H9 (cell line): Measurements from ENCODE around the gene MUSTN1. TPM values are rescaled to one million over a fixed set of nuclear protein-coding genes. Genes with fewer than 3 reads are reported as not detected.

ENCODE experiments used
- DNase-seq: peaks from one replicate; pipeline ENCODE4 v3.0.0-alpha.2; 2017
- H2AFZ ChIP-seq: one replicate; pipeline ENCODE4 v1.6.1; 2013; ENCODE audit warnings: mild to moderate bottlenecking, low read length, control low read depth, moderate library complexity
- H2AK5ac ChIP-seq: 2 replicates; pipeline ENCODE4 v1.6.1; 2013; ENCODE audit warnings: low read length, control low read depth, mixed read lengths; ENCODE audit not compliant: insufficient read length
- H2BK120ac ChIP-seq: one replicate; pipeline ENCODE4 v1.6.1; 2013; ENCODE audit warnings: low read depth, mild to moderate bottlenecking, low read length, control low read depth, inconsistent platforms; ENCODE audit not compliant: poor library complexity, severe bottlenecking
- H2BK12ac ChIP-seq: 2 replicates; pipeline ENCODE4 v1.6.1; 2013; ENCODE audit warnings: low read length, control low read depth, mixed read lengths, low read depth; ENCODE audit not compliant: insufficient read length
- H2BK15ac ChIP-seq: 2 replicates; pipeline ENCODE4 v1.6.1; 2013; ENCODE audit warnings: low read depth, low read length, control low read depth
- H2BK20ac ChIP-seq: one replicate; pipeline ENCODE4 v1.6.1; 2013; ENCODE audit warnings: low read depth, mild to moderate bottlenecking, low read length, control low read depth, inconsistent platforms; ENCODE audit not compliant: poor library complexity, severe bottlenecking
- H2BK5ac ChIP-seq: 2 replicates; pipeline ENCODE4 v1.6.1; 2013; ENCODE audit warnings: low read length, control low read depth, mixed read lengths; ENCODE audit not compliant: insufficient read length
- H3K14ac ChIP-seq: 2 replicates; pipeline ENCODE4 v1.6.1; 2013; ENCODE audit warnings: low read length, control low read depth; ENCODE audit not compliant: insufficient read depth
- H3K18ac ChIP-seq: 2 replicates; pipeline ENCODE4 v1.6.1; 2013; ENCODE audit warnings: low read depth, mild to moderate bottlenecking, mixed read lengths, low read length, control low read depth; ENCODE audit not compliant: insufficient read length
- H3K23ac ChIP-seq: 2 replicates; pipeline ENCODE4 v1.6.1; 2013; ENCODE audit warnings: low read length, control low read depth, mixed read lengths, low read depth; ENCODE audit not compliant: insufficient read length
- H3K23me2 ChIP-seq: 2 replicates; pipeline ENCODE4 v1.6.1; 2013; ENCODE audit warnings: low read depth, mild to moderate bottlenecking, mixed read lengths, low read length, control low read depth; ENCODE audit not compliant: insufficient read length, poor library complexity, severe bottlenecking
- H3K27ac ChIP-seq: 2 replicates; pipeline ENCODE4 v1.5.1; 2013; ENCODE audit warnings: low read length, control low read depth, mixed read lengths, low read depth; ENCODE audit not compliant: insufficient read length
- H3K27me3 ChIP-seq: 2 replicates; pipeline ENCODE4 v1.6.1; 2013; ENCODE audit warnings: low read length, control low read depth, inconsistent platforms; ENCODE audit not compliant: insufficient read depth
- H3K4ac ChIP-seq: 2 replicates; pipeline ENCODE4 v1.6.1; 2013; ENCODE audit warnings: low read depth, mild to moderate bottlenecking, control low read depth, inconsistent platforms, low read length, moderate library complexity
- H3K4me1 ChIP-seq: 2 replicates; pipeline ENCODE4 v1.6.1; 2013; ENCODE audit warnings: low read length, control low read depth, inconsistent platforms; ENCODE audit not compliant: insufficient read depth
- H3K4me2 ChIP-seq: 2 replicates; pipeline ENCODE4 v1.6.1; 2013; ENCODE audit warnings: low read length, control low read depth, mixed read lengths; ENCODE audit not compliant: insufficient read length, insufficient read depth
- H3K56ac ChIP-seq: 2 replicates; pipeline ENCODE4 v1.6.1; 2013; ENCODE audit warnings: low read depth, mild to moderate bottlenecking, mixed read lengths, low read length, control low read depth; ENCODE audit not compliant: insufficient read length
- H3K79me1 ChIP-seq: 2 replicates; pipeline ENCODE4 v1.6.1; 2013; ENCODE audit warnings: low read depth, mild to moderate bottlenecking, moderate library complexity, low read length, control low read depth, inconsistent platforms; ENCODE audit not compliant: insufficient read depth, poor library complexity, severe bottlenecking
- H3K79me2 ChIP-seq: 2 replicates; pipeline ENCODE4 v1.6.1; 2013; ENCODE audit warnings: low read length, control low read depth, inconsistent platforms; ENCODE audit not compliant: insufficient read depth
- H3K9ac ChIP-seq: 2 replicates; pipeline ENCODE4 v1.6.1; 2013; ENCODE audit warnings: low read length, control low read depth, mixed read lengths; ENCODE audit not compliant: insufficient read length; ENCODE audit errors: extremely low read depth
- H3K9me3 ChIP-seq: one replicate; pipeline ENCODE4 v1.6.1; 2013; ENCODE audit warnings: low read depth, low read length, inconsistent platforms; ENCODE audit not compliant: control insufficient read depth
- H3T11ph ChIP-seq: one replicate; pipeline ENCODE4 v1.6.1; 2013; ENCODE audit warnings: mild to moderate bottlenecking, low read length, control low read depth, inconsistent platforms
- H4K20me1 ChIP-seq: one replicate; pipeline ENCODE4 v1.6.1; 2013; ENCODE audit not compliant: control insufficient read depth, insufficient read length, insufficient read depth
- H4K5ac ChIP-seq: 2 replicates; pipeline ENCODE4 v1.6.1; 2013; ENCODE audit warnings: low read depth, mild to moderate bottlenecking, mixed read lengths, low read length, control low read depth; ENCODE audit not compliant: insufficient read length
- H4K8ac ChIP-seq: replicated peaks from 2 replicates; pipeline ENCODE4 v1.6.1; 2013; ENCODE audit warnings: low read length, control low read depth, mixed read lengths, low read depth; ENCODE audit not compliant: insufficient read length
- H4K91ac ChIP-seq: 2 replicates; pipeline ENCODE4 v1.6.1; 2013; ENCODE audit warnings: low read depth, mild to moderate bottlenecking, moderate library complexity, mixed read lengths, low read length, control low read depth; ENCODE audit not compliant: insufficient read length
- H3K27ac Mint-ChIP-seq, 3 experiments: 2 replicates in 2 of 3; 3 replicates in 1 of 3; pipeline ENCODE4 v1.8.0; 2020 to 2021; ENCODE audit warnings: mixed read lengths in 3 of 3, mild to moderate bottlenecking in 1 of 3, moderate library complexity in 1 of 3
- H3K27me3 Mint-ChIP-seq: 2 replicates; pipeline ENCODE4 v1.8.0; 2021; ENCODE audit warnings: low read depth, mild to moderate bottlenecking, moderate library complexity, mixed read lengths
- H3K36me3 Mint-ChIP-seq, 3 experiments: 2 replicates in 2 of 3; 3 replicates in 1 of 3; pipeline ENCODE4 v1.8.0; 2020 to 2021; ENCODE audit warnings: low read depth in 3 of 3, mixed read lengths in 3 of 3; ENCODE audit not compliant: insufficient read depth in 1 of 3
- H3K4me1 Mint-ChIP-seq, 2 experiments: 2 replicates each; pipeline ENCODE4 v1.8.0; 2020; ENCODE audit warnings: mixed read lengths in 2 of 2
- H3K4me3 Mint-ChIP-seq, 2 experiments: 2 replicates in 1 of 2; 3 replicates in 1 of 2; pipeline ENCODE4 v1.8.0; 2020 to 2021; ENCODE audit warnings: mild to moderate bottlenecking in 2 of 2, mixed read lengths in 2 of 2, moderate library complexity in 1 of 2
- H3K9me3 Mint-ChIP-seq, 2 experiments: 2 replicates in 1 of 2; 3 replicates in 1 of 2; pipeline ENCODE4 v1.8.0; 2020; ENCODE audit warnings: mild to moderate bottlenecking in 2 of 2, mixed read lengths in 2 of 2, moderate library complexity in 1 of 2
- CTCF ChIP-seq: fragments of 200-600 bp; sonication (generic); conservative IDR thresholded peaks from 3 replicates; pipeline ENCODE4 v1.8.0; 2021; ENCODE audit warnings: antibody characterized with exemption, mild to moderate bottlenecking
- WGBS: extraction: QIAGEN DNeasy Blood & Tissue Kit; methylation state at CpG from one replicate; pipeline ENCODE4 v1.1.7; 2013; ENCODE audit warnings: missing lambda C conversion rate, low lambda C conversion rate, mixed read lengths; ENCODE audit not compliant: insufficient read length; ENCODE audit errors: extremely low coverage; 5-methylcytosine and 5-hydroxymethylcytosine counted together
- total RNA-seq: library from RNA; stranded (reverse); gene quantifications from 2 replicates; pipeline ENCODE4 v1.2.1, GENCODE V29; 2021

The MUSTN1 gene
- total RNA-seq, 1 experiment from 2014 or later: 0.72 TPM

GRCh38 chr3:52873433-52874159 lies 38.8 kb upstream of the MUSTN1 start:
- no peaks in the 10 kb centered on the region for H3K79me1 ChIP-seq
- H3K27me3 Mint-ChIP-seq: no peaks in the 10 kb centered on the region
- H2AFZ ChIP-seq: no peak overlapping the region
- H3K27me3 ChIP-seq: no peaks in the 10 kb centered on the region
- no peak overlapping the region for H2BK120ac ChIP-seq
- DNase-seq: no peak
- no peak overlapping the region for H2BK12ac ChIP-seq
- H3K9me3 Mint-ChIP-seq: no peaks in the 10 kb centered on the region
- no peak overlapping the region for H3K4me2 ChIP-seq
- no peak overlapping the region for H3K18ac ChIP-seq
- no peak overlapping the region for H2AK5ac ChIP-seq
- H3K9me3 ChIP-seq: no peaks in the 10 kb centered on the region
- H4K20me1 ChIP-seq: no peaks in the 10 kb centered on the region
- H3K9ac ChIP-seq: no peak overlapping the region
- H4K8ac ChIP-seq: no peak overlapping the region
- WGBS: no CpG with 5 or more reads among the region's 8 CpGs
- TF ChIP-seq CTCF: no peak
- no peak overlapping the region for H3K27ac ChIP-seq
- H3K23ac ChIP-seq: no peak overlapping the region
- H3K4ac ChIP-seq: no peak overlapping the region
- H3T11ph ChIP-seq: no peak overlapping the region
- H3K79me2 ChIP-seq: peaks cover 3% of the 10 kb centered on the region; the same call in 1 of the 2 replicates
- no peak overlapping the region for H3K14ac ChIP-seq
- H3K4me1 ChIP-seq: no peaks in the 10 kb centered on the region; the same call in 1 of the 2 replicates
- H3K27ac Mint-ChIP-seq: peak overlapping the region in 1 of 3 experiments; percentile 15; a peak in 1 of 7 replicates
- no peak overlapping the region for H3K4me3 Mint-ChIP-seq
- no peak overlapping the region for H4K5ac ChIP-seq
- H3K4me1 Mint-ChIP-seq: peaks cover 18 to 24% of the 10 kb centered on the region in 2 experiments
- H3K56ac ChIP-seq: no peak overlapping the region
- H2BK5ac ChIP-seq: no peak overlapping the region
- H3K36me3 Mint-ChIP-seq: no peaks in the 10 kb centered on the region; a peak in 1 of 7 replicates
- H3K23me2 ChIP-seq: no peaks in the 10 kb centered on the region
- H2BK15ac ChIP-seq: no peak overlapping the region
- no peak overlapping the region for H2BK20ac ChIP-seq
- H4K91ac ChIP-seq: no peak overlapping the region
